Stimulated activated naive B cell treated with anti-CD40 and anti-IgM and Interleukin-4, amounts not matched to agents 10 μg/mL and 1 μg/mL and 100 μg/mL, for 72 hours (primary cell): ENCODE results near the gene WWOX.
A peak's percentile ranks its signal among the peaks of the same experiment; 100 is the strongest.

Source experiments
- ATAC-seq, 2 donors: fragments of 150-1000 bp; cut with Tn5 transposase; replicated peaks; 2 replicates each; pipeline ENCODE4 v1.10.0; 2021; ENCODE audit warnings: moderate library complexity in 1 of 2
- DNase-seq: peaks from one replicate; pipeline ENCODE4 v3.0.0; 2021
- H3K27ac Mint-ChIP-seq: one replicate; pipeline ENCODE4 v1.8.0; 2022; ENCODE audit warnings: mild to moderate bottlenecking, mixed read lengths
- H3K27me3 Mint-ChIP-seq, 2 donors: one replicate each; pipeline ENCODE4 v1.8.0; 2022; ENCODE audit warnings: mixed read lengths in 2 of 2
- H3K36me3 Mint-ChIP-seq, 2 donors: one replicate each; pipeline ENCODE4 v1.8.0; 2022; ENCODE audit warnings: mixed read lengths in 2 of 2, mild to moderate bottlenecking in 1 of 2
- H3K4me1 Mint-ChIP-seq, 2 donors: one replicate each; pipeline ENCODE4 v1.8.0; 2022; ENCODE audit warnings: mixed read lengths in 2 of 2, mild to moderate bottlenecking in 1 of 2
- H3K4me3 Mint-ChIP-seq, 2 donors: one replicate each; pipeline ENCODE4 v1.8.0; 2022; ENCODE audit warnings: mild to moderate bottlenecking in 2 of 2, mixed read lengths in 2 of 2, moderate library complexity in 1 of 2
- H3K9me3 Mint-ChIP-seq, 2 donors: one replicate each; pipeline ENCODE4 v1.8.0; 2022; ENCODE audit warnings: mixed read lengths in 2 of 2, mild to moderate bottlenecking in 1 of 2

Gene WWOX

GRCh38 chr16:78552106-78552675 lies 452.7 kb downstream of the WWOX start:
- ATAC-seq (no peak), DNase-seq (no peak)
- H3K4me1 Mint-ChIP-seq, result peaks cover 0 to 24% of the 10 kb centered on the region in 2 donors
- H3K4me3 Mint-ChIP-seq, result no peak overlapping the region
- no peak overlapping the region for H3K27ac Mint-ChIP-seq
- H3K36me3 Mint-ChIP-seq, result no peaks in the 10 kb centered on the region
- H3K27me3 Mint-ChIP-seq, result no peaks in the 10 kb centered on the region
- H3K9me3 Mint-ChIP-seq, result no peaks in the 10 kb centered on the region

GRCh38 chr16:78552716-78553115 lies 453.3 kb downstream of the WWOX start:
- no peaks in the 10 kb centered on the region for H3K9me3 Mint-ChIP-seq
- DNase-seq (no peak), ATAC-seq (no peak)
- no peak overlapping the region for H3K4me3 Mint-ChIP-seq
- peaks cover 0 to 24% of the 10 kb centered on the region in 2 donors for H3K4me1 Mint-ChIP-seq
- H3K27me3 Mint-ChIP-seq, result no peaks in the 10 kb centered on the region
- H3K27ac Mint-ChIP-seq, result no peak overlapping the region
- H3K36me3 Mint-ChIP-seq, result no peaks in the 10 kb centered on the region

DNA sequence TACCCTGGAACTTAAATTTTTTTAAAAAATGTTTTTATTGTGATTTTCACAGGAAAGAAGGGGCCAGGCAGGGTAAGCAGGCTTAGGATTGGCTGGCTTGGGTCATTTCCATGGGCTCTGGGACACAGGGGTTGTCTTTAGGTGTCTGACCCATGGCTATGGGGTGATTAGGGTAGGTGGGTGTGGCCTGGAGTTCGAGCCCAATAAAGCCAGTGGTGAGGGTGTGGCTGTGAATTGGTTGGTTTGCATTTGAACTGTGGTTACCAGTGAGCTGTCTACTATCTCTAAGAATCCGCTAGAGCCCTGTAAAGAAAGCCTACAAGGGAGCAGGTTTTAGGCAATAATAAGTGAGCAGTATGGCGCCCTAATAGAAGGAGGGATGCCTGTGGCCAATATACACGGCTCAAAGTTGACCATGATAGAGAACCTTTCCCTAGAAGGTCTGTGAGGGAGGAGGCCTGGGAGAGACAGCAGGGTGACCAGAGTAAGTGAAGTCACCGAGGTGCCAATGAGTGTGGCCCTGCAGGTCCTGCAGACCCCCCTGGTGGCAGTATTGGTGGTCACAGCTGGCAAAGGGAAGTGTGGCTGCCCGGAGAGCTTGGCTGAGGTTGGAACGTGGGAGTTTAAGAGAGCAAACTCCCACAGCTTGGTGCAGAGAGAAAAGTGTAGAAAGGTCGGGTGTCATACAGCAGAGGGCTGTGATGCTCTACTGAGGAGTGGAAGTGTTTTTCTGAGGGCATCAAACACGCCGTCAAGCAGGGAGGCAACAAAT lies 454.0 kb downstream of the WWOX start:
- no peaks in the 10 kb centered on the region for H3K9me3 Mint-ChIP-seq
- no peak overlapping the region for H3K27ac Mint-ChIP-seq
- H3K4me1 Mint-ChIP-seq, result peaks cover 0 to 24% of the 10 kb centered on the region in 2 donors
- no peaks in the 10 kb centered on the region for H3K36me3 Mint-ChIP-seq
- no peak for ATAC-seq
- no peak for DNase-seq
- H3K4me3 Mint-ChIP-seq, result no peak overlapping the region
- no peaks in the 10 kb centered on the region for H3K27me3 Mint-ChIP-seq

- ATAC-seq (no peak), DNase-seq (no peak)
- Mint-ChIP-seq H3K36me3 (peaks cover 0 to 2% of the 10 kb centered on the region in 2 donors), H3K27me3 (no peaks in the 10 kb centered on the region), H3K4me3 (no peak overlapping the region), H3K27ac (no peak overlapping the region), H3K4me1 (peaks cover 0 to 24% of the 10 kb centered on the region in 2 donors), H3K9me3 (peaks cover 0 to 2% of the 10 kb centered on the region in 2 donors)
Observed at GRCh38 chr16:78556421-78556820, 457.0 kb downstream of the WWOX start.

DNA sequence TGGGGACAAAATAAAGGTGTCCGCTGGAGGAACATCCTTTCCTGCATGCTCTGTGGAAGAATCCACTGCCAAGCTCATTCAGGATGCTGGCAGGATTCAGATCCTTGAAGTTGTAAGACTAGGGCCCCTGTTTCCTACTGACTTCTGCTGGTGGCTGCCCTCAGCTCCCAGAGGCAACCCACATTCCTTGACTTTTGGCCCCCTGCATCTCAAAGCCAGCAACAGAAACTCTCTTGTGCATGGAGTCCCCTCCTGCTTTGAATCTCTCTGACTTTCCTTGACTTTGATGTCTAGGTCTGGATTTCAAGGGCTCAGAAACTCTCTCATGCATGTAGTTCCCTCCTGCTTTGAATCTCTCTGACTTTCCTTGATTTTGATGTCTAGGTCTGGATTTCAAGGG lies 461.5 kb downstream of the WWOX start:
- peaks cover 0 to 4% of the 10 kb centered on the region in 2 donors for H3K9me3 Mint-ChIP-seq
- DNase-seq, result no peak
- H3K27ac Mint-ChIP-seq, result no peak overlapping the region
- H3K27me3 Mint-ChIP-seq, result no peaks in the 10 kb centered on the region
- no peak overlapping the region for H3K4me3 Mint-ChIP-seq
- peaks cover 0 to 6% of the 10 kb centered on the region in 2 donors for H3K4me1 Mint-ChIP-seq
- H3K36me3 Mint-ChIP-seq, result peaks cover 2 to 7% of the 10 kb centered on the region in 2 donors
- no peak for ATAC-seq

DNA sequence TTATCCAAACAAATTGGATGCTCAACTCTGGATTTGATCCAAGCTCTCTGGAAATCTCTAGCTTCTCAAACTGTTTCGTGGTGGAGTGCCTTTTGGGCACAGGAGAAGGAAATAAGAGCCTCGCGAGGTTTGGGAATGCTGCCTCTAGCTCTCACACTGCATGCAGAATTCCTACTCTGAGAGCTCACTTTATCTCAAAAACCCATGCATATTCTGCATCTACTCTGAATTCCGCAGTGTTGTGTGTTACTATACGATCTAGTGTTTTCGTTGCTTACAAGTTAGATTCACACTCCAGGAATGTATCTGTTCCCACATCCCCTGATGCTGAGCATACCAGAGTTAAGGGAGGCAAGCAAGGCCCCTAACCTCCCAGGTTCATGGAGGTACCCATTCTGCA lies 462.7 kb downstream of the WWOX start:
- DNase-seq (no peak), ATAC-seq (no peak)
- H3K27me3 Mint-ChIP-seq, result no peaks in the 10 kb centered on the region
- H3K36me3 Mint-ChIP-seq, result peaks cover 2 to 7% of the 10 kb centered on the region in 2 donors
- H3K27ac Mint-ChIP-seq, result no peak overlapping the region
- H3K4me1 Mint-ChIP-seq, result peaks cover 6 to 15% of the 10 kb centered on the region in 2 donors
- H3K9me3 Mint-ChIP-seq, result peaks cover 0 to 4% of the 10 kb centered on the region in 2 donors
- H3K4me3 Mint-ChIP-seq, result no peak overlapping the region

GRCh38 chr16:78562650-78563049 lies 463.2 kb downstream of the WWOX start:
- no peak overlapping the region for H3K4me3 Mint-ChIP-seq
- H3K36me3 Mint-ChIP-seq, result peaks cover 2 to 7% of the 10 kb centered on the region in 2 donors
- H3K9me3 Mint-ChIP-seq, result peaks cover 0 to 4% of the 10 kb centered on the region in 2 donors
- H3K27me3 Mint-ChIP-seq, result no peaks in the 10 kb centered on the region
- ATAC-seq (no peak), DNase-seq (no peak)
- no peak overlapping the region for H3K27ac Mint-ChIP-seq
- peaks cover 6 to 15% of the 10 kb centered on the region in 2 donors for H3K4me1 Mint-ChIP-seq

- Mint-ChIP-seq H3K27me3 (no peaks in the 10 kb centered on the region), H3K4me3 (no peak overlapping the region), H3K36me3 (peaks cover 2 to 7% of the 10 kb centered on the region in 2 donors), H3K27ac (no peak overlapping the region), H3K4me1 (peaks cover 6 to 15% of the 10 kb centered on the region in 2 donors), H3K9me3 (peaks cover 0 to 4% of the 10 kb centered on the region in 2 donors)
- DNase-seq (no peak), ATAC-seq (no peak)
Observed at GRCh38 chr16:78563905-78564304, 464.5 kb downstream of the WWOX start.

DNA sequence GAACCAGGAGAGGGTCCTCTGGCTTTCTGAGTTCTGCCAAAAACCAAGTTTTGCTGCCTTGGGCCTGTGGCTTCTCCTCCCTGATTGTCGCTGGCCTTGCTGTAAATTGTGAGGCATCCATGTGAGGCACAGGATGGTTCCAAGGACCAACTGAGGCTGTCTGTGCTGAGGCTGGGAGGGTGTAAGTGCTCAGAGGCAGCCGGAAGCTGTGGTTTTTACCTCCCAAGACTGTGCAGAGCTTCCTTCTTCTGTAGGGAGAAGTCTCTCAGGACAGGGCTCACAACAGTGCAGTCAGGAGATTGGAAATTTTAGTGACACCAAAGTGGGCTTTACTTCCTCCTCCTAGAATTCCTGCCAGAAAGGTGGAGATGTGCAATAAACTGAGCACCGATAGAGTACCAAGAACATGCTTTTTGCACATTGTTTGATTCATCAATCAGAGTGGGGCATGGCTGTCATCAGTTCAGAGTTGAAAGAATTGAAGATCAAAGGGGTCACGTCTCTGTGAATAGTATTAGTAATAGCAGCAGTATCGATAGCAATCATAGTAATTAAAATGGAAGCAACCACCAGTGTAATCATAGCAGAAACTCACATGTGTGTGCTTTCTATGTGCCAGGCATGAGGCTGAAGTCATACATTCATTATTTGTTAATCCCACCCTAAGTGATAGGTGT lies 467.1 kb downstream of the WWOX start:
- no peak overlapping the region for H3K4me3 Mint-ChIP-seq
- H3K36me3 Mint-ChIP-seq, result peaks cover 0 to 7% of the 10 kb centered on the region in 2 donors
- peaks cover 15 to 25% of the 10 kb centered on the region in 2 donors for H3K4me1 Mint-ChIP-seq
- H3K27me3 Mint-ChIP-seq, result no peaks in the 10 kb centered on the region
- DNase-seq (no peak), ATAC-seq (no peak)
- peaks cover 0 to 3% of the 10 kb centered on the region in 2 donors for H3K9me3 Mint-ChIP-seq
- H3K27ac Mint-ChIP-seq, result no peak overlapping the region

- Mint-ChIP-seq H3K36me3 (peaks cover 0 to 3% of the 10 kb centered on the region in 2 donors), H3K9me3 (peaks cover 0 to 4% of the 10 kb centered on the region in 2 donors), H3K27me3 (no peaks in the 10 kb centered on the region), H3K4me1 (peaks cover 15 to 19% of the 10 kb centered on the region in 2 donors), H3K4me3 (peak overlapping the region; percentile 30 to 31), H3K27ac (no peak overlapping the region)
- DNase-seq, result no peak
- peak; percentile 64 to 79 for ATAC-seq
Observed at GRCh38 chr16:78570399-78571141, 471.1 kb downstream of the WWOX start.

- peaks cover 0 to 3% of the 10 kb centered on the region in 2 donors for H3K36me3 Mint-ChIP-seq
- no peaks in the 10 kb centered on the region for H3K27me3 Mint-ChIP-seq
- no peak for ATAC-seq
- H3K4me3 Mint-ChIP-seq, result no peak overlapping the region
- no peak overlapping the region for H3K27ac Mint-ChIP-seq
- peaks cover 0 to 4% of the 10 kb centered on the region in 2 donors for H3K9me3 Mint-ChIP-seq
- H3K4me1 Mint-ChIP-seq, result peaks cover 13 to 15% of the 10 kb centered on the region in 2 donors
- no peak for DNase-seq
Observed at GRCh38 chr16:78571434-78571833, 472.0 kb downstream of the WWOX start.

- peaks cover 0 to 4% of the 10 kb centered on the region in 2 donors for H3K9me3 Mint-ChIP-seq
- H3K27ac Mint-ChIP-seq, result no peak overlapping the region
- H3K27me3 Mint-ChIP-seq, result no peaks in the 10 kb centered on the region
- peaks cover 9 to 10% of the 10 kb centered on the region in 2 donors for H3K4me1 Mint-ChIP-seq
- H3K4me3 Mint-ChIP-seq, result no peak overlapping the region
- peaks cover 0 to 3% of the 10 kb centered on the region in 2 donors for H3K36me3 Mint-ChIP-seq
- no peak for DNase-seq
- ATAC-seq, result no peak
Observed at GRCh38 chr16:78571898-78572358, 472.5 kb downstream of the WWOX start.

- no peak for ATAC-seq
Observed at GRCh38 chr16:78574571-78574970, 475.1 kb downstream of the WWOX start.

GRCh38 chr16:78576941-78577340 lies 477.5 kb downstream of the WWOX start:
- peaks cover 0 to 3% of the 10 kb centered on the region in 2 donors for H3K36me3 Mint-ChIP-seq
- DNase-seq, result no peak
- H3K27me3 Mint-ChIP-seq, result no peaks in the 10 kb centered on the region
- no peak overlapping the region for H3K4me3 Mint-ChIP-seq
- peak in 1 of 2 donors; percentile 36 for ATAC-seq
- no peak overlapping the region for H3K27ac Mint-ChIP-seq
- H3K4me1 Mint-ChIP-seq, result peaks cover 6 to 7% of the 10 kb centered on the region in 2 donors
- peaks cover 0 to 3% of the 10 kb centered on the region in 2 donors for H3K9me3 Mint-ChIP-seq

More at GRCh38 chr16:78574571-78574970, 475.1 kb downstream of the WWOX start:
- H3K4me1 Mint-ChIP-seq, result peaks cover 15 to 16% of the 10 kb centered on the region in 2 donors
- H3K36me3 Mint-ChIP-seq, result peaks cover 0 to 3% of the 10 kb centered on the region in 2 donors
- H3K27me3 Mint-ChIP-seq, result no peaks in the 10 kb centered on the region
- H3K27ac Mint-ChIP-seq, result no peak overlapping the region
- H3K4me3 Mint-ChIP-seq, result no peak overlapping the region
- DNase-seq, result no peak
- H3K9me3 Mint-ChIP-seq, result peaks cover 0 to 4% of the 10 kb centered on the region in 2 donors
